GM12873 (cell line): Measurements from ENCODE around the gene GNE.

Source experiments
- CTCF ChIP-seq: IDR thresholded peaks from 2 replicates; pipeline ENCODE4 v1.5.1; 2012; ENCODE audit warnings: low read depth, mild to moderate bottlenecking, moderate library complexity, low read length, control low read depth; ENCODE audit not compliant: insufficient read depth; ENCODE audit errors: missing control alignments

GNE gene

GRCh38 chr9:36258996-36259533, 817 bp upstream of the GNE start:
- TF ChIP-seq CTCF = no peak

- TF ChIP-seq CTCF = no peak
These were observed 6.8 kb downstream of the GNE start for GRCh38 chr9:36251428-36251827.

- no peak for TF ChIP-seq CTCF
These were observed 8.2 kb downstream of the GNE start for GRCh38 chr9:36250079-36250478.

- no peak for TF ChIP-seq CTCF
These were observed 9.1 kb downstream of the GNE start for GRCh38 chr9:36249189-36249588.

GRCh38 chr9:36247356-36247755, 10.9 kb downstream of the GNE start:
- no peak for TF ChIP-seq CTCF

- TF ChIP-seq CTCF = no peak
These were observed 12.3 kb downstream of the GNE start for GRCh38 chr9:36245906-36246305.

GRCh38 chr9:36237230-36237629, 21.0 kb downstream of the GNE start:
- no peak for TF ChIP-seq CTCF
